Measurements from ENCODE around the gene GDI2. TPM values are rescaled to one million over a fixed set of nuclear protein-coding genes. Genes with fewer than 3 reads are reported as not detected.

Gene GDI2
- polyA plus RNA-seq, 1 donor (not counting 4 experiments of a cell fraction or from before 2014, with no cell fraction given): 293 TPM

DNA sequence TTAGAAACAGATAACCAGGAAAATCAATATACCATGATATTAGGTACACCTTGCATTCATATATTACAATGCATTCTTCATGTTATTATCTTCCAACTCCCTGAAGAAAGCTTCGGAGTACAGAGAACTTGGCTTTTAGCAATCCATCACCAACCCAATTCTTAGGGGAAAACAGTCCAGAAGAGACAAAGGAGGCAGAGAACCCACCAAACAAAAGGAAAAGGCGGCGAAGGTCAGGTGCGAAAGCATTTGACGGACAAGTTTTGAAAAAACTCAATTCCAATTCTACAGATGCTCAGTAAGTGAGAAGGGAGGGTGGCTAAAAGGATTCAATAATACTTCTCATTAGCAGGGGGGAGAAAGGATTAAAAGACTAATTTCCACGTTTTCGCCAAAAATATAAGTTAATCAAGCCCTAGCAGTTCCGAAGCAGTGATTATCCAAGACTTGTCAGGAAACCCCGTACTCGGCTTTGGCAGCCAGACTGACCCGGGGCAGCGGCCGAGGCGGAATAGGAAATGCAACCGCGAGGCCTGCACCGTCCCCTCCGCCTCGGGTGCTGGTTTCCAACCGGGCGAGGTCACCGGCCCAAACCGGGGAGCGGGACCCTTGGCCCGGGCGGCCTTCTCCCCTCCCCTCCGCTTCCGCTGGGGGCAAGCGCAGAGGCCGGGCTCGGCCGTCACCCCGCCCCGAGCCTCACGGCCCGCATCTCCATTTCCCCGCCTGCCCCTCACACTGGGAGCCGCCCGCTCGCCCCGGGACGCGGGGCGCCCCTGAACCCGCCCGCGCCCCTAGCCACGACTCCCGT lies 747 bp downstream of the GDI2 start:
- peaks cover 24% of the 10 kb centered on the region for H3K4me1 ChIP-seq (ENCODE audit: control insufficient read depth, extremely low read depth, insufficient read depth, low read length)
- no peaks in the 10 kb centered on the region for H3K9me1 ChIP-seq (ENCODE audit: control insufficient read depth, extremely low read depth, insufficient read depth, low read length)
- no peaks in the 10 kb centered on the region for H3K27me3 ChIP-seq (ENCODE audit: control insufficient read depth, extremely low read depth, insufficient read depth, low read length)
- H2AFZ ChIP-seq (ENCODE audit: control insufficient read depth, low read length): peak overlapping the region; percentile 9
- DNase-seq (ENCODE audit: low read depth, low spot score) (no peak), FAIRE-seq (no peak)
- H3K27ac ChIP-seq (ENCODE audit: control insufficient read depth, insufficient read depth, low read length): peak overlapping the region; percentile 90
- dilution Hi-C loops (cut with MboI; ENCODE audit: extremely low pct_ligation_motif_present, low sequenced_read_pairs): no loop called here
- peak overlapping the region; percentile 95 for H3K4me2 ChIP-seq (ENCODE audit: control insufficient read depth, extremely low read depth, insufficient read depth, low read depth, low read length)
- TF ChIP-seq, protein P1, sequence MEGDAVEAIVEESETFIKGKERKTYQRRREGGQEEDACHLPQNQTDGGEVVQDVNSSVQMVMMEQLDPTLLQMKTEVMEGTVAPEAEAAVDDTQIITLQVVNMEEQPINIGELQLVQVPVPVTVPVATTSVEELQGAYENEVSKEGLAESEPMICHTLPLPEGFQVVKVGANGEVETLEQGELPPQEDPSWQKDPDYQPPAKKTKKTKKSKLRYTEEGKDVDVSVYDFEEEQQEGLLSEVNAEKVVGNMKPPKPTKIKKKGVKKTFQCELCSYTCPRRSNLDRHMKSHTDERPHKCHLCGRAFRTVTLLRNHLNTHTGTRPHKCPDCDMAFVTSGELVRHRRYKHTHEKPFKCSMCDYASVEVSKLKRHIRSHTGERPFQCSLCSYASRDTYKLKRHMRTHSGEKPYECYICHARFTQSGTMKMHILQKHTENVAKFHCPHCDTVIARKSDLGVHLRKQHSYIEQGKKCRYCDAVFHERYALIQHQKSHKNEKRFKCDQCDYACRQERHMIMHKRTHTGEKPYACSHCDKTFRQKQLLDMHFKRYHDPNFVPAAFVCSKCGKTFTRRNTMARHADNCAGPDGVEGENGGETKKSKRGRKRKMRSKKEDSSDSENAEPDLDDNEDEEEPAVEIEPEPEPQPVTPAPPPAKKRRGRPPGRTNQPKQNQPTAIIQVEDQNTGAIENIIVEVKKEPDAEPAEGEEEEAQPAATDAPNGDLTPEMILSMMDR (optimal IDR thresholded peaks at IDR 0.05 in 1 of 3, IDR thresholded peaks at IDR 0.05 in 1 of 3, conservative IDR thresholded peaks at IDR 0.05 in 1 of 3; ENCODE audit: extremely low read depth in 1 of 3, insufficient read depth in 2 of 3, low read length in 3 of 3): no peak
- TF ChIP-seq EZH2 (IDR thresholded peaks at IDR 0.05; ENCODE audit: low read length): no peak
- no peaks in the 10 kb centered on the region for H3K9me3 ChIP-seq (ENCODE audit: control insufficient read depth, low read depth, low read length)
- H4K20me1 ChIP-seq (ENCODE audit: control insufficient read depth, extremely low read depth, insufficient read depth, low read length): peaks cover 21% of the 10 kb centered on the region
- peak overlapping the region; percentile 97 for H3K9ac ChIP-seq (ENCODE audit: control insufficient read depth, extremely low read depth, insufficient read depth, low read length)
- H3K79me2 ChIP-seq (ENCODE audit: control insufficient read depth, insufficient read depth, low read length): peaks cover 61% of the 10 kb centered on the region
- H3K4me3 ChIP-seq (ENCODE audit: control insufficient read depth in 2 of 3, extremely low read depth in 1 of 3, insufficient read depth in 2 of 3, low read depth in 1 of 3, low read length in 3 of 3): peak overlapping the region; percentile 88 to 100 (median 97)
- H3K36me3 ChIP-seq (ENCODE audit: control insufficient read depth in 2 of 2, extremely low read depth in 1 of 2, insufficient read depth in 2 of 2, low read length in 2 of 2): peaks cover 0 to 9% of the 10 kb centered on the region in 2 experiments

DNA sequence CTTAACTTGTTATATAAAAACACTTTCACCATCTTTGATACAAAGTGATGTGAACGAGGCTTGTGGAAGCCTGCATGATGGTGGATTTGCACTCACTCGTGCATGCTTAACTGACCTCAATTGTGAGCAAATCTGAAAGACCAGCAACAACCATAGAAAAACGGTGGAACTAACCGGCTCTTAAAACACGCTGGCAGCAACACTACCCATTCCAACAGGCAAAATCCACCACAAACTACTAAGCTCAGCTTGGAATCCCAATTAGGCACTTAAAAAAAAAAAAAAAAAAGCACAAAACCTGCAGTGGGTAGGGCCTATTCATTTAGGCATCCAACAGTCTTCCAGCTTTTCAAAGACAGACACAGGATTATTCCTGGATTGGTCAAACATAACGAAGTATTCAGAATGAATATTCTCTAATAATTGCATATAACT lies 1.8 kb downstream of the GDI2 start:
- TF ChIP-seq EZH2 (IDR thresholded peaks at IDR 0.05; ENCODE audit: low read length): no peak
- TF ChIP-seq, protein P1 (optimal IDR thresholded peaks at IDR 0.05 in 1 of 3, IDR thresholded peaks at IDR 0.05 in 1 of 3, conservative IDR thresholded peaks at IDR 0.05 in 1 of 3; ENCODE audit: extremely low read depth in 1 of 3, insufficient read depth in 2 of 3, low read length in 3 of 3): no peak
- Histone ChIP-seq H3K27me3 (ENCODE audit: control insufficient read depth, extremely low read depth, insufficient read depth, low read length) (no peaks in the 10 kb centered on the region), H3K4me3 (ENCODE audit: control insufficient read depth in 2 of 3, extremely low read depth in 1 of 3, insufficient read depth in 2 of 3, low read depth in 1 of 3, low read length in 3 of 3) (peak overlapping the region; percentile 88 to 100 (median 97)), H2AFZ (ENCODE audit: control insufficient read depth, low read length) (no peak overlapping the region), H3K9me1 (ENCODE audit: control insufficient read depth, extremely low read depth, insufficient read depth, low read length) (no peaks in the 10 kb centered on the region), H4K20me1 (ENCODE audit: control insufficient read depth, extremely low read depth, insufficient read depth, low read length) (peaks cover 29% of the 10 kb centered on the region), H3K27ac (ENCODE audit: control insufficient read depth, insufficient read depth, low read length) (peak overlapping the region; percentile 90), H3K79me2 (ENCODE audit: control insufficient read depth, insufficient read depth, low read length) (peaks cover 72% of the 10 kb centered on the region), H3K4me2 (ENCODE audit: control insufficient read depth, extremely low read depth, insufficient read depth, low read depth, low read length) (peak overlapping the region; percentile 95), H3K4me1 (ENCODE audit: control insufficient read depth, extremely low read depth, insufficient read depth, low read length) (peaks cover 24% of the 10 kb centered on the region), H3K9ac (ENCODE audit: control insufficient read depth, extremely low read depth, insufficient read depth, low read length) (peak overlapping the region; percentile 97), H3K36me3 (ENCODE audit: control insufficient read depth in 2 of 2, extremely low read depth in 1 of 2, insufficient read depth in 2 of 2, low read length in 2 of 2) (peaks cover 0 to 13% of the 10 kb centered on the region in 2 experiments), H3K9me3 (ENCODE audit: control insufficient read depth, low read depth, low read length) (no peaks in the 10 kb centered on the region)
- DNase-seq (ENCODE audit: low read depth, low spot score): no peak
- dilution Hi-C loops (cut with MboI; ENCODE audit: extremely low pct_ligation_motif_present, low sequenced_read_pairs): no loop called here
- no peak for FAIRE-seq

All from keratinocyte (primary cell).